PC-9 (cell line): ENCODE results near the gene NHEJ1.

ENCODE experiments used
- EZH2 ChIP-seq: fragments of 200-600 bp; sonication (generic); IDR thresholded peaks from 2 replicates; pipeline ENCODE4 v1.8.0; 2017; ENCODE audit warnings: antibody characterized with exemption, low read depth
- TF ChIP-seq, protein P1 (sequence below): fragments of 200-600 bp; sonication (generic); conservative IDR thresholded peaks from 2 replicates; pipeline ENCODE4 v1.6.1; 2017; ENCODE audit warnings: mixed run types, antibody characterized with exemption, mild to moderate bottlenecking, moderate library complexity

DNA sequence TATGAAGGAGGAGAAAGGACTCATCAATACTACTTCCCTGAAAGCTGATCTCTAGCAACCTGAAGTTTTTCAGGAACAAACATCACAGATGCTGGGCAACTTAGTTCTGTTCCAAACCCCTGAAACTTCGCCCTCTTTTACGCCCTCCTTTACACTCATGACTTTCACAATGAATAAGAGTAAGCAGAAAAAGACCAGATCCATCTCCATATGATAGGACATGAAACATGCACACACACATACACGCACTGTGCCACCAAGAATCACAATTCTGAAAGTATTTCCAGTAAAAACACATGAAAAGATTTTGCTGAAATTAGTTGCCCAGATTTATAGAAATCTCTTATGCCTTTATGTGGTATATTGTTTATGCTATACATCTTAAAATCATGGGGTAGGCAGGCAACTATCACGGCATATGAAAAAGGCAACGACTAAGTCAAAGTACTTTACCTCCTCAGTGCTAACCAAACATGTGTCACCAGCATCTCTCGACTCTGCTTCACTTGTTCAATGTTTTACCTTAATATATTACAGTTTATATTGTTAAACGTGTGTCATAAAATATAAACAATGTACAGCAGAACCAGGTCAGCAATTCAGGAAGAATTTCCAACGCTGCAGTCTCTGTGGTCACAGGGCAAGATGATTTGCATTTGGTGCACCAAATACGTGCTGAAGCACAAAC lies 47.8 kb downstream of the NHEJ1 start:
- TF ChIP-seq, protein P1, sequence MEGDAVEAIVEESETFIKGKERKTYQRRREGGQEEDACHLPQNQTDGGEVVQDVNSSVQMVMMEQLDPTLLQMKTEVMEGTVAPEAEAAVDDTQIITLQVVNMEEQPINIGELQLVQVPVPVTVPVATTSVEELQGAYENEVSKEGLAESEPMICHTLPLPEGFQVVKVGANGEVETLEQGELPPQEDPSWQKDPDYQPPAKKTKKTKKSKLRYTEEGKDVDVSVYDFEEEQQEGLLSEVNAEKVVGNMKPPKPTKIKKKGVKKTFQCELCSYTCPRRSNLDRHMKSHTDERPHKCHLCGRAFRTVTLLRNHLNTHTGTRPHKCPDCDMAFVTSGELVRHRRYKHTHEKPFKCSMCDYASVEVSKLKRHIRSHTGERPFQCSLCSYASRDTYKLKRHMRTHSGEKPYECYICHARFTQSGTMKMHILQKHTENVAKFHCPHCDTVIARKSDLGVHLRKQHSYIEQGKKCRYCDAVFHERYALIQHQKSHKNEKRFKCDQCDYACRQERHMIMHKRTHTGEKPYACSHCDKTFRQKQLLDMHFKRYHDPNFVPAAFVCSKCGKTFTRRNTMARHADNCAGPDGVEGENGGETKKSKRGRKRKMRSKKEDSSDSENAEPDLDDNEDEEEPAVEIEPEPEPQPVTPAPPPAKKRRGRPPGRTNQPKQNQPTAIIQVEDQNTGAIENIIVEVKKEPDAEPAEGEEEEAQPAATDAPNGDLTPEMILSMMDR, result no peak
- no peak for TF ChIP-seq EZH2
